ENCODE data around the gene ACTL8.
"Not testable (repeated sequence)": the region's sequence is repeated elsewhere in the genome, so short reads cannot be mapped to it uniquely, and the experiment has no call there.

- TF ChIP-seq EZH2 (IDR thresholded peaks at IDR 0.05; ENCODE audit: borderline replicate concordance); CTCF (IDR thresholded peaks at IDR 0.05; ENCODE audit: poor library complexity); EZH2phosphoT487 (IDR thresholded peaks at IDR 0.05; ENCODE audit: low read depth, severe bottlenecking, unreplicated experiment): not testable (repeated sequence)
Observed at GRCh38 chr1:17746281-17746680, 8.9 kb upstream of the ACTL8 start.
